ENCODE results near the gene SND1. TPM values are rescaled to one million over a fixed set of nuclear protein-coding genes. Genes with fewer than 3 reads are reported as not detected.

SND1 gene
- total and polyA plus RNA-seq, 10 of the 15 experiments (the other 5 are each of a cell fraction or from before 2014, with no cell fraction given), result 52.4 to 270 (median 146) TPM

- TF ChIP-seq E2F4 (IDR thresholded peaks at IDR 0.05; ENCODE audit: low read depth, low read length), result no peak
Measured at GRCh38 chr7:128017862-128018845, 366.2 kb downstream of the SND1 start (continued).

- no TSS peak for BruUV-seq (replicated peaks)
- 94% methylated on average over 3 of the region's 3 CpGs for WGBS (ENCODE audit: insufficient coverage, insufficient replicate concordance, low lambda C conversion rate, missing lambda C conversion rate)
- H3K36me3 ChIP-seq (ENCODE audit: control insufficient read depth in 2 of 2, insufficient read depth in 2 of 2, low read length in 1 of 2), result peaks cover 3 to 33% of the 10 kb centered on the region in 2 experiments
- peaks cover 5% of the 10 kb centered on the region for H4K20me1 ChIP-seq (ENCODE audit: control insufficient read depth, insufficient read depth)
- intact Hi-C loops (cut with micrococcal nuclease; ENCODE audit: unreplicated experiment), result no loop called here
- H3K79me2 ChIP-seq (ENCODE audit: control insufficient read depth, insufficient read depth, low read length), result no peaks in the 10 kb centered on the region
- no peak for DNase-seq (ENCODE audit: low read depth, low spot score)
- FAIRE-seq, result no peak
- ChIA-PET RAD21 (ENCODE audit: unreplicated experiment) (no interaction called here), POLR2A (no interaction called here), SMC1A (ENCODE audit: uncharacterized antibody, unreplicated experiment) (interaction anchor here (0.8 to 1.5 kb wide), 2 partner anchors 19 to 91 kb away, joined by 3 to 4 read pairs; no protein-coding TSS in a partner anchor), CTCF (interaction anchor here (1.1 to 1.3 kb wide), 3 partner anchors 116 to 311 kb away, joined by 3 to 5 read pairs (median 3); no protein-coding TSS in a partner anchor)
- H3K27ac ChIP-seq (ENCODE audit: control insufficient read depth, insufficient read depth), result no peak overlapping the region
- no peaks in the 10 kb centered on the region for H3K9me3 ChIP-seq (replicated peaks; ENCODE audit: control insufficient read depth, insufficient read depth, low read length)
- H3K4me1 ChIP-seq (ENCODE audit: control insufficient read depth, insufficient read depth, low read length), result no peaks in the 10 kb centered on the region
- in situ Hi-C loops (cut with MboI), result no loop called here
- ATAC-seq, result no peak
- H3K4me3 ChIP-seq, result no peak overlapping the region
- H3K4me2 ChIP-seq (ENCODE audit: control insufficient read depth, insufficient read depth), result no peak overlapping the region
- H3K27me3 ChIP-seq (replicated peaks in 1 of 2; ENCODE audit: control insufficient read depth in 2 of 2, insufficient read depth in 2 of 2, low read length in 1 of 2), result no peaks in the 10 kb centered on the region
- no peak overlapping the region for H2AFZ ChIP-seq (ENCODE audit: control insufficient read depth, low read depth, low read length)
- H3K9ac ChIP-seq (ENCODE audit: control insufficient read depth, insufficient read depth, low read length), result no peak overlapping the region
- TF ChIP-seq STAT3 (IDR thresholded peaks at IDR 0.05; ENCODE audit: low read depth, low read length), result no peak
- no peak for TF ChIP-seq USF2 (IDR thresholded peaks at IDR 0.05; ENCODE audit: borderline replicate concordance, low read depth, low read length)
- TF ChIP-seq TCF3 (IDR thresholded peaks at IDR 0.05; ENCODE audit: borderline replicate concordance, insufficient read depth, low read depth, low read length), result no peak
- no peak for TF ChIP-seq POLR2AphosphoS2 (IDR thresholded peaks at IDR 0.05; ENCODE audit: low read depth, low read length)
- TF ChIP-seq ETV6 (conservative IDR thresholded peaks at IDR 0.05 in 1 of 2, IDR thresholded peaks at IDR 0.05 in 1 of 2; ENCODE audit: borderline replicate concordance in 1 of 2, low read depth in 1 of 2), result no peak
- TF ChIP-seq POLR2A (IDR thresholded peaks at IDR 0.05; ENCODE audit: low read depth, low read length), result no peak
Measured at GRCh38 chr7:128019288-128019687, 367.3 kb downstream of the SND1 start.

All from GM12878 (cell line).